RPMI7951 (cell line): ENCODE results near the gene TCF4. TPM values are rescaled to one million over a fixed set of nuclear protein-coding genes. Genes with fewer than 3 reads are reported as not detected.

Experiments
- DNase-seq: peaks from one replicate; pipeline ENCODE4 v3.0.0-alpha.2; 2012; ENCODE audit warnings: low read depth
- total RNA-seq: library from RNA; depleted of rRNA; stranded (reverse); fragments of >200 nt; shearing (Covaris generic); gene quantifications from 2 replicates; pipeline ENCODE4 v1.2.3, GENCODE V29; 2014

The TCF4 gene
- total RNA-seq, 1 experiment from 2014 or later = 89.8 TPM

DNA sequence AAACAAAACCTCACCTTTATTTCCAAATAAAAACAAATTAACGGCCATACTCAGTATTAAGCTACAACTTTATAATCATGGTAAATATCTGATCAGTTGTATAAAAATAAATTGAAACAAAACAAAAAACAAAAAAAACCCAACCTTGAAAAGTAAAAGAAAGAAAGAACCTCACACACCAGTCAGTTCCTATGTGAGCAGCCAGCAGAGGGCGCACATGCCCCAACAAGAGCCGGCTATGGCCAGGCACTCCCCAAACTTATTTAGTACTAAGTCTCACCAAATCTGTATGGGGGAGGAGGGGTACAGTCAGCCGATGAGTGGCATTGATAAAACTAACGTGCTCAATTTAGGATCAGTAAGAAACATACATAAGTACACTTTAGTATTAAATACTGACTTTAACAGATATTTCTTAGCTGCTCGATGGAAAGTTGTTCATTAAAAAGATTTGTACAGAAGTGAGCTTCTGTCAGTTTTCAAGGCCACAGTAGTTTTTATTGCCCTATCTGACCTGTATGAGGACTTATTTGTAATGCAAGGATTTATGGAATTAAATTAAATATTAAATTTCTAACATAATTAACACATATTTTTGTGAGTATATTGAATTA, 172.6 kb downstream of the TCF4 start:
- peak; percentile 73 for DNase-seq

DNA sequence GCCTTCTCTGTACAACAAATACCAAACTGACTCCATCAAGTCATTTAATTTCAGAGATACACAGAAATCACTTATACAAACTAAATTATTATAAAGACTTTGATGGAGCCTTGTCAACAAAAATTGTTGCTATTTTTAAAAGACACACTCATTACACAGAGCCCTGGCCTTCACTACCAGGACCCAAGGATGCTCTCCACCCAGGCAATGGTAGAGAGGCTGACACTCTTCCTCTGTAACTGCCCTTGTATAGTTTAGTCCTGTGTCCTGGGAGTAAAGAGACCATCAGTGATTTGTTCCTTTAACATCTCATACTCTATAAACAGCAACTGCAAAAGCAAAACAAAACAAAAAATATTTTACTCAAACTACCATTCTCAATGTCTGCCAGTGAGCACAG, 173.5 kb downstream of the TCF4 start:
- DNase-seq = no peak

DNA sequence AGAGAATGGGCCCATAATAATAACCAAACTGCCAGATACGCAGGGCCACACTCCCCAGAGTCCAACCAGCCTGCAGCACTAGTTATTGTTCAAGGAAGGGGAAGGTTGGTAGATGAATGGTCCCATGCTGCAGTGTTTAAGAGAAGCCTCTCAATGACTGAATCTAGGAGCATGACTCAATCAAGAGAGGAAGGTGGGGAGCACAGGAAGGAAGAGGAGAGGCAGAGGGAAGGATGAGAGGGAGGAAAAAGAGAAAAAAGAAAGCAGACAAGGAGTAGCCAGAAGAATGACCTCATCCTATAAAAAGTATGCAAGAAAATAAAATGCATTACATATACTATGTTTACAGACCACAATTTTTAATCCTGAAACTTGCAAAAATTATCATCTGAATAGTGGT, 174.5 kb downstream of the TCF4 start:
- peak; percentile 46 for DNase-seq

DNA sequence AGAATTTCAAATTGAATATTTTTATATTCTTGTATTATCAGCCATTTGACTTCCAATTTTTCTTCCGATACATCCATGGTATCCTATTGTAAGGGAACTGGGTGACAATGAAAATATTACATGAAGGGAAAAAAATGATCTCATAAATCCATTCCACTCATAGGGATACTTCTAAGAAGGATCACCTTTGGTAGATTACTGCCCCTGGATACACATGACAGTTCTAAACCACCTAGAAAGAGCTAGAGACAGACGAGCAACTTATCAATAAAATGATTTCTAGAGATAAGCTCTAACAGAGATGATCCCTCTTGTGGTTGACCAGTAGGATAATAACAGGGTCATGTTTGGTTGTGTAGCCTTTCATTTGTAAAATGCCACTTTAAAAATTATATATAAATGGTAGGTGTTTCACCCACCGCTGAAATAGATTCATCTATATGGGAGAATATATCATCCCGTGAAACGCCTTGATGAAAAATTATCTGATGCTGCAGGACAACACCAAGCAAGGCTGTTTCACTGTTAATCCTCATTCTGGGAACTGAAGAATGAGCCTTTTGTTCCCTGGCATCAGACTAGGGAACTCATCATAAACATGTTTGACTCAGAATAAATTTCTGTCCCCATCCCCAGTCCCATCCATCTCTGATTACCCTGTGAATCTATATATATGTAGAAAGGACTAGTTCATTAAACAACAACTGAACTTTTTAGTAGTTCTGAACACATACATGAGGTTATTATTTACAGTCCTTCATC, 180.0 kb downstream of the TCF4 start:
- DNase-seq = no peak

DNA sequence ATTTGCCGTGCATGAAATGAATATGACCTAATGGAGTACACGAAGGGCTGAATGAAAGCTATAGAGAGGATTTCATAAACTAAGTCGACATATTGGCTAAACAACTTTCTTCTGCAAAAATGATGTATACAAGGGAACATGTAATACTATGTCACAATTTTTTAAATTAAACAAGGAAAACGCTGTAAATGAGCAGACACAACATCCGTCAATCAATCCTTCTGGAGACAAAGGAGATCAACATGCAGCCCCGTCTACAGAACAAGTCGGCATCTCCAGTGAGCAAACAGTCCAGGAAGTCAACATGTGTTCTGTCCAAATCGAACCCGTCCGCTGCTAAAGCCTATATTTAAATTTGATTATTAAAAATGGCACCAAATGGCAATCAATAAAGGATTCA, 180.8 kb downstream of the TCF4 start:
- DNase-seq = no peak

DNA sequence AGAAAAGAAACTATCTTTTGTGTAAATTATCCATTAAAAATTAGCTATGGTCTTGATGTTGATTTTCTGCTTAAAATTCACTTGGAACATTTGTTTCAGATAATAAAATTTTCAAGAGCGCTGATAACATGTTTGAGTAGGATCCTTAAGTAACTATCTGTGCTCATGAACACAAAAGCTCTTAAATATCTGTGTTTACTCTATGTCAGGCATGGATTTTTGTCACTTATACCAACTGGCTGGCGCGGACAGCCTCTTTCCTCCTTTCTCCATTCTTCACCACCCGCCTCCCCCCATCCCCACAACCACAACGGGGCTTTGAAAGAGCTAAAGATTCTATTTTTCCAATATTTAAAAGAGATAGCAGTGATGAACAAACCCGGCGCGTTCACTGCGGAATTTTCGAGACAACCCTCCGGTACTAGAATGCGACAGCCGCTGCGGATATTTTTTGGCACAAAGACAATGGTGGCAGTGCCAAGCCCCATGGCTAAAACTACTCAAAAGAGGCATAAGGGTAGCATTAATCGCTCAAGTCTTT, 181.5 kb downstream of the TCF4 start:
- no peak for DNase-seq

DNA sequence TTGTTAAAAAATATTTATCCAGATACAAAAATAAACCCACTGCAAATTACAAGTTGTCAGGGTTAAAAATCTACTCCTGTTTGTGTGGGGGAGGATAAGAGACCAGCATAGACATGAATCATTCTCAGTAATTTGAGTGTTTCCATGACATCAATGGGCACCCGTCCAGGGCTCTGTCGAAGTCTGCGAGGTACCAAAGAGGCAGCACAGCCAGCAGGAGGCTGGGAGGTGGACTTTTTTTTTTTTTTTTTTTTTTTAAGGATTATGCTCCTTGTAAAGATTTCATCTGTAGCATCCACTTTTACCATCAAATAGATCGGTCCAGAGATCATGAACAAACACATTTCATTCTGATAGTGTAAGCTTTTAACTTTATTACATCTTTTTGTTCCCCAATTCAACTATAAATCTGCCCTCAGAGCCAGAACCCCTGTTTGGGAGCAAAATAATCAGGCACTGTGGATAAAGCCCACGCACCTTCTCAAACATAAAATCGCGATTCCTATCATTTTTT, 182.0 kb downstream of the TCF4 start:
- DNase-seq = peak; percentile 94

DNA sequence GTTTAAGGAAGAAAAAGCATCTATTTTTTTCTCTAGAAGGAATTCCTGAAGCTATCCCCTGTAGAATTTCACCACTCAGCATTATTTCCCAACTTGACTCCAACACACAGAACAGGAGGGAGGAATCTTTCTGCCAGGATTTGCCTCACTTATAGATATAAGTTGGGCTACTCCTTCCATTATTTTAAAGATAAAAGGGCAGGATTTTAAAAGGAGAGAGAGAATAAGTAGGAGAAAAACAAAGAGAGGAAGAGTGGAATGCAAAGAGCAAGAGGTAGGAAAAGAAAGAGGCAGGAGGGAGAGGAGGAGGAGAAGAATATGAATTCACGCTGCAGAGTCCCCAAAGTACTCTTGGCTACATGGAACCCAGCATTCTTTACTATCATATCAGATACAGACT, 182.5 kb downstream of the TCF4 start:
- DNase-seq = no peak

DNA sequence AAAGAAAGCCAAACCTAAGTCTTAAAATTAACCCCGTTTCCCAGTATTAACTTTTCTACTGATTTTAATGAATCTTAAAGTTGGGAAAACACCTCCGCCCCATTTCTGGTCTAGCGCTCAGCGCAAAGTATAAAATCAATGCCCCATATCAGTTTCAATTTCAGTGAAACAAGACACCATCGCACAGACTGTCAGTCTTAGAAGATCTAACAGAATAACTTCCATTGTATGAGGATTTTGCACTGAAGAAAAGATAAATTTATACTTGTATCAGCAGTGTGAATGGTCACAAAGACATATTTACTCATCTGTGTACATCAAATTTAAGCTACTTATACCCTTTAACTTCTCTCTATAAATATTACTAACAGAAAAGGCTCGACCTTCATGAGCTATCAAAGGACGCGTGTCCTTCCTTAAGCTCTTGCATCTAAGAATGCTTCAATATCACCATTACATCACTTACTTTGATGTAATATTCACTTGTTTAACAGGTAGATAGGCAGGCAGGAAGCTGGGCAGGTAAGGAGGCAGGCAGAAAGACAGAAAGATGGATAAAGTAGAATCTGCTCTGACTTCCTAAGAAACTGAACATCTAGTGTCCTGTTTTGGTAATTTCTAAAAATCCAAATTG, 183.0 kb downstream of the TCF4 start:
- DNase-seq = no peak

DNA sequence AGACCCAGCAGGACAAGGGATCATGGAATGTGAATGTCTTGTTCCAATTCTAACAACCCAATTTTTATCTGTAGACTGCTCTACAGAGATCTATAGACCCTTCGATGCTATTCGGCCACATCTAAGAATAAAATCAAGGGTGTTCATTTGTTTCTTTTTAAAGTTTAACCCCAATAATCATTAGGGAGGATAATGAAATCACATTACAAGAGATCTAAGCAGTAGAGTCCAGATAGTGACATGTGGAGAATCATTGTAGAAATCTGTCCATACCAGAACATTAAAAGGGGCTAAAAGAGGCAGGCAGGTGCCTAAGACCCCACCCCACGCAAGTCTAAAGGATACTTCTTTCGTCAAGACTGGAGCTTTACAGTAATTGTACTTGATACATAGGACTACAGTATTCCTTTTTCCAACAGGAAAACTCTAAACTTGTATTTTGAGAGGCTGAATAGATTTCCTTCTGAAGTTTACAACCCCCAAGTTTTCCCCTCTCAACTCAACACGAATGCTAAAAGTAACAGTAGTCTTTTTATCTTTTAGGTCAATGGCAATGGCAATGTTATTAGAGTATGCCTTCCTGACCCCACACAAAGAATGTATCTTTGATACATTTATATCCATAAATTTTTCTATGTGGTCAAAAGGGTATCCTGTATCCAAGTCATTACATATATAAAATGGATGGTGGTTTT, 183.7 kb downstream of the TCF4 start:
- DNase-seq = no peak

DNA sequence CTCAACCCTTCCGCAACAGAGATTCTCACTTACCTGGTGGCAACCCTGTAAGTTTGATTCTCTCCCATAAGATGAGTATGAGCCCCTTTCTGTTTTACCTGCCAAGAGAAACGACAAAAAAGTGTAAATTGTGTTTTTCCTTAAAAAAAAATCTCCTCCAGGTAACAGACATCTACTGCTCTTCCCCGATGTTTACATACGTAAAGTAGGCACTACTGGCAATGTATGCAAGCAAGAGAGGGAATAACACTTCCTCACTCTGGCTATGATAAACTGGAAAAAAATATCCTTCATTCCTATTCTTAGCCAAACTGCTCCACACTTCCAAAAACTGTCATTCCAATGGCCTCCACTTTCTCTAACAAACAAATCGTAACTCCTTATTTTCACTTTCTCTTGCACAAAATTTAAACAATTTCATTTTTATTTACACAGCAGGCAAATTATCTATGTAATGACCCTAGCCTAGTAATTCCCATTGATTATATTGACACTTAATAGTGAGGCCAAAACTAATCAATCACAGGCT, 184.5 kb downstream of the TCF4 start:
- no peak for DNase-seq

DNA sequence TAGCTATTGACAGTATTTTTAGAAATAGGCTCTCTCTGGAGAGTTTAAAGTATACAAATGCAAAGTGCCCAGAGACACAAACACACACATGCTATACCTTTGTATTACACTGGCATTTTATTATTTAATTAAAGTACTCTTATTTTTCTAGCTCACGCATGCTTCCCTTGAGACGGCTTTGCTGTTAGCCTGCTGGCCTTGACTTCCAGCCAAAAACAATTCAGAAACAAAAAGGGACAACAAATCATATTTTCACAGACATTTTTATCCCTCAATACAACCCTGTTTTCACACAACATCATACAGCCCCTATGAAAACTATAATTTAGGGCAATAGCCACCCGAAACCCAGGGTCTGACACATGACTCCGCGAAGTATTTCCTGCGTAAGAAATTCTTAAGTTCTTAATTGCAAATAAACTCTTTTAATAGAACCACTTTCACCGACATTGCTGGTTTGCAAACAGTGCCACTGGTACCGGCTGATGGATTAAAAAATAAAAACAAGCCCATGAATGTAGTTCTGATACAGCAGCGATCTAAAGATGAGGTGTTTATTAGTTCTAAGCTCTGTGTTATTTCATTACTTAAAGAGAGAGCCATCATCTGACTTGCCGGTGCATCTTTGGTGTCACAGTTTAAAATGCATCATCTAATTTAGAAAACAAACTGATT, 185.1 kb downstream of the TCF4 start:
- DNase-seq = no peak

DNA sequence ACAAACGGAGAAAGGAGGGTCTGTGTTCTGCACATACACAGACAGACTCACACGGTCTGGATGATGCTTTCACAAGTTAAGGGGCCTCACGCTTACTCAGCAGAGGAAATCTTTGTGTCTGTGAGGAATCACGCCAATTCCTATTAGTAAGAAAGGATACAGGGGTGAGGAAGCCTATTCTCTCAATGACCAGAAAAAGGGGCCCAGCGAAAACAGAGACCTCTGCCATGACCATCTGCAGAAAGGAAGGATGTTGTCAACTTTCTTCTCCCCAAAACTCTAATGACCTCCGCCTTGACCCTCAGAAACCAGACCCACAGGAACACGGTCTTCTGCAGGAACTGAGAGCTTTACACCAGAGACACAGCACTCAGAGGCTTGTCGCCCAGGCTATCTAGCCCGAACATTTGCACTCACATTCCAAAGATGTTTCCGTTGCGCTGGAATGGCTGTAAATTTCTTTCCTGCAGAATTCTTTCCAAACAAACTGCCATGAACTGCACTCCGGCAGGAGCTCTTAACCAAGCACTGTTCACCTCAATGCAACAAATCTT, 186.3 kb downstream of the TCF4 start:
- peak; percentile 76 for DNase-seq

DNA sequence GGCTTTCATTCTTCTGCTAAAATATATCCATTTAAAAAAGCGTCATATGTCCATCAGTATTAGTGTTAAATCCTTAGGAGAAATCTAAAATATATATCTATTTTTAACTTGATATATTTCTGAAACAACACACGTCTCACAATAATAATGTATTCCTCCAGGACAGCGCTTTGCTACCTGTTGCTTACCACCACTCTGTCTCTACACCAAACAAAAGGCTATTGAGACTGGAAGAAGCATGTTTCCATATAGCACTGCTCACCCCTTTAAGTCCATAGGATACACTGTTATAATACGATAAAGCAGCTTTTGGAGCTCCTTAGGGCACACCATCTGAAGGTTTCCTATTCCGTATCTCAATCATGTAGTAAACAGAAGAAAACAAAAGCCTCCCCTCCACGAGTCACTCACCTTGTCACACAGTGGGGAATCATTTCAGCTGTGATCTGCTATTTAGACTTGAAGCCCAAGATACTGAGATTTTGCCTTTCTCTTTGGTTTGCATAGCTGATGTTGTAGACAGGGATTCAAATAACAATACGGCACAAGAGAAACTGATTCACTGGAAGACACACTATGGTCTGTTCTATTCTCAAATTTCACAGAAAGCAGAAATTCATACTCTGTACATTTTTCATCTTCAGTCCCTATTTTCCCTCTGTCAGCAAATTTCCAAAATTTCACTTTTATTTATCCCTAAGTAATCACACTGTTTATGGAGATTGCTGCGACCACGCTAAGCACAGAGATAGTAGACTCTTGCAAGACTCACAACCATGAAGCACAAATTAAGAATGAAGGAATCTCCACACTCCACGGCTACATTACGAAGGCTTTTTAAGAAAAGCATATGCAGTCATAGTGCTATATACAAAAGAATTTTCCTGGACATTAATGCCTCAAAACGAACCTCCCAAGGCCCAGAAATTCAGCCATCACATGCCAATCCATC, 187.1 kb downstream of the TCF4 start:
- no peak for DNase-seq

DNA sequence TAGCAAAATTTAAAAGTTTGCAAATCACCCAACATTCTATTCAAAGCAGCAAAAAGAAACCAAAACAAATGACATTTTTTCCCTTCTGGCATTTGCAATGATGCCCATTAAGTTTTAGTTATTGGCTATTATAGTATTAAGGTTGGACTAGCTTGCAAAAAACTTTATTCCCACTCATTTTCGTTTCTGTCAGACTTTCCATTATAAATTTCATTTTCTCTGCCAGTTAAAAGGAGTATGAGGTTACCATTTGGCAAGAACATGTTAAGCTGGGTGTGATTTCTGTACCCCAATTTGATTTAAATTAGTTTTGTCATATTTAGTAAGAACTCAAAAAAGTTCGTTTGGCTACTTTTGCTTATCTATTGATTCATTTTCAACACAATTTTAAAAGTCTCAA, 187.9 kb downstream of the TCF4 start:
- no peak for DNase-seq

DNA sequence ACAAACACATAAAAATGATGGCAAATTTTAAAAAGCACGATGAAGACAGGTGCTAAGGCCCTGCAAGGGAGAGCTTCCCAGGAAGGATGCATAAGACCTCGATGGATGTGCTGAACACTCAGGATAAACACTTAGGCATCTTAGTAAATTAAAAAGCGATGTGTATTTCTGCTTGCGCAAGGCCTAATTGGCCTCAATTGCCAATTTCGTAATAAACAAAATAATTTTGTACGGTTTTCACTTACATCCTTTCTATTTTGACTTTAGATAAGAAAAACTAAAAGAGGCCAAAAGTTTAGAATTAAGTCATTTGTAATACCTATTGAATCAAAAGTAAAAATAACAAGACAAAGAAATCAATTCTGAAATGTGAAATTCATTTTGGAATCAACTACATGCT, 189.1 kb downstream of the TCF4 start:
- DNase-seq = no peak

DNA sequence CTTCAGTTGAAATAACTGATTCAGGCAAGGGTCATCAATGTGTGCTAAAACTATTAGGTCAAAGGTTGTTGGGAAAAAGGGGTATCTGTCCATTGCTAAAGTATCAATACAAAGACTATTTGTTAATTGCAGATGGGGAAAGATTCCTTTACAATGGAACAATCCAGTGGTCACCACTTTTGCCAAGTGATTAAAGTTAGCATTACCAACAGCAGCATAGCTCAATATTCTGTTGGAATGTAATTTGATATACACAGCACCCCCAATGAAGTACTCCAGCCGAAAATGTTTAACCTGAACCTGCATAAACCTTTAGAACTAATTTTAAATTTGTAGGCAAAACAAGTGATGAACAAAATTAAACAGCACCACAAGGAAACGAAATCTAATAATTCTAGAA, 191.0 kb downstream of the TCF4 start:
- no peak for DNase-seq

DNA sequence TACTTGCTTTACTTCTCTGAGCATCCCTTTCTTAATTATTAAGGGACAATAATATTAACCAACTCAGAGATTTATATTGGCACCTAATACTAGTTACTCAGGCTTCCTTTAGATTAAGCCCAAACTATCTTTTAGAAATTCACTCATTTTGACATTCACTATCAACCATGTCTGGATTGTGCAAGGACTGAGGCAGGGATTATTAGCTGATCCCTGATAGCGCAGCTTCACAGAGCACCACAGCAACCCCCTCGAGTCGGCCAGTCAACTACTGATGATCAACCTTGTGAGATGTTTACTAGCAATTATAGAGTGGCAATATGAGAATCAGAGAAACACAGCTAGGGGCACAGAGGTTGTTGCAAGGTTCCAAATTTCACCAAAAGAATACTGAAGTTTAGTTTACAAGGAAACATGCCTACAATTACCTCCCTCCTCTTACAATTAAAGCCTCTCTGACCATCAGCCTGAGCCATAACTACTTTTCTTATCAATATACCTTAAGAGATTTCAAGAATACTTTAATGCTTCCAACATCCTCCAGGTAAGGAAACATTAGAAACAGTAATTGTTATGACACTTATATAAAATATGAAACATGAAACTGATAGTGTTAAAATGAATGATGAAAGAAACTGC, 191.6 kb downstream of the TCF4 start:
- no peak for DNase-seq

DNA sequence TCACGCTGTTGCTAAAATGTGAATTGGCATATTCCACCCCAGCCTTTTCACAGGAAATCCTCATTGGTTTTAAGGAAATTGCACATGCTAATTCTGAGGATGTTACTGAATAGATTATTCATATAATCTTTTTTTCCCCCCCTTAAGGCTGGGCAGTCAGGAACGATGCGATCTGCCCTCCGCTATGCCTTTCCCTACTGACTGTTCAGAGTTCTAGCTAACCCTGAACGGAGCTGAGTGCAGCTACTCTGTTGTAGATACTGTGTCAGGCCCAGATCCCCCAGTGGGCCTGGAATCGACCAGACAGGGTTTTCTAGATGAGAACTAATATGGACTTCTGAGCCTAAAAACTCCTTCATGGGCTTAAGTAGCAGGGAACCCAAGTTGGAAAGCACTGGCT, 192.2 kb downstream of the TCF4 start:
- no peak for DNase-seq
